H1 (cell line): ENCODE results near the gene ZNF484. TPM values are rescaled to one million over a fixed set of nuclear protein-coding genes. Genes with fewer than 3 reads are reported as not detected.
"Not testable (repeated sequence)": the region's sequence is repeated elsewhere in the genome, so short reads cannot be mapped to it uniquely, and the experiment has no call there.

Experiments
- CTCF ChIA-PET: fragments of 300-600 bp; sonication (Branson Sonifier 250); formaldehyde crosslinking; loops from one replicate; lab custom pipeline; 2021; ENCODE audit not compliant: partially characterized antibody; lab: Charles Lee
- POLR2A ChIA-PET: fragments of 300-600 bp; sonication (Branson Sonifier 250); formaldehyde crosslinking; loops from one replicate; lab custom pipeline; 2021; ENCODE audit warnings: inconsistent platforms; ENCODE audit not compliant: partially characterized antibody; lab: Charles Lee
- DNase-seq, 2 experiments: peaks; one replicate each; pipeline versions ENCODE4 v3.0.0 to v3.0.0-alpha.2; 2010 to 2022; ENCODE audit warnings: low spot score in 2 of 2, low read depth in 1 of 2, mixed read lengths in 1 of 2
- FAIRE-seq: peaks from 2 replicates; lab custom pipeline; 2011; peaks lifted over from hg19 to GRCh38; lab: Jason Lieb, UNC
- H2AFZ ChIP-seq: 2 replicates; pipeline ENCODE4 v1.8.1; 2012; ENCODE audit warnings: low read length, inconsistent platforms
- H2AK5ac ChIP-seq: 2 replicates; pipeline ENCODE4 v1.6.1; 2013; ENCODE audit warnings: low read depth, low read length
- H2BK120ac ChIP-seq: replicated peaks from 2 replicates; pipeline ENCODE3; 2013; ENCODE audit warnings: low read depth, low read length, inconsistent platforms
- H2BK12ac ChIP-seq: 2 replicates; pipeline ENCODE4 v1.6.1; 2013; ENCODE audit warnings: low read depth, low read length
- H2BK15ac ChIP-seq: 2 replicates; pipeline ENCODE4 v1.6.1; 2013; ENCODE audit warnings: low read length
- H2BK20ac ChIP-seq: 2 replicates; pipeline ENCODE4 v1.6.1; 2013; ENCODE audit warnings: low read length
- H2BK5ac ChIP-seq: 2 replicates; pipeline ENCODE4 v1.6.1; 2013; ENCODE audit warnings: low read depth, low read length
- H3K14ac ChIP-seq: 2 replicates; pipeline ENCODE4 v1.6.1; 2013; ENCODE audit warnings: inconsistent platforms; ENCODE audit not compliant: insufficient read length
- H3K18ac ChIP-seq: 2 replicates; pipeline ENCODE4 v1.6.1; 2013; ENCODE audit warnings: low read length; ENCODE audit errors: extremely low read depth
- H3K23ac ChIP-seq: 2 replicates; pipeline ENCODE4 v1.6.1; 2013; ENCODE audit warnings: inconsistent platforms; ENCODE audit not compliant: insufficient read length
- H3K23me2 ChIP-seq: 2 replicates; pipeline ENCODE4 v1.6.1; 2013; ENCODE audit warnings: low read depth, low read length
- H3K27ac ChIP-seq: 2 replicates; pipeline ENCODE4 v1.6.1; 2011; ENCODE audit warnings: low read depth, low read length, inconsistent platforms
- H3K27me3 ChIP-seq, 4 experiments: replicated peaks in 1 of 4; 1 replicate in 1 of 4; 2 replicates in 3 of 4; pipeline versions ENCODE4 v1.6.1 to v1.8.1; 2011 to 2013; ENCODE audit warnings: low read length in 3 of 4, mild to moderate bottlenecking in 3 of 4, inconsistent platforms in 2 of 4, mixed read lengths in 2 of 4, moderate library complexity in 1 of 4; ENCODE audit not compliant: control insufficient read depth in 3 of 4, insufficient read depth in 3 of 4; ENCODE audit errors: extremely low read depth in 1 of 4
- H3K36me3 ChIP-seq, 4 experiments: 2 replicates each; pipeline versions ENCODE4 v1.6.1 to v1.8.1; 2011 to 2013; ENCODE audit warnings: mild to moderate bottlenecking in 4 of 4, low read length in 3 of 4, moderate library complexity in 2 of 4, control low read depth in 1 of 4, inconsistent platforms in 1 of 4; ENCODE audit not compliant: insufficient read depth in 4 of 4, control insufficient read depth in 2 of 4
- H3K4ac ChIP-seq: replicated peaks from 2 replicates; pipeline ENCODE3; 2013; ENCODE audit warnings: low read length, low read depth, mixed read lengths, inconsistent platforms; ENCODE audit not compliant: insufficient read length
- H3K4me1 ChIP-seq, 4 experiments: replicated peaks in 1 of 4; 1 replicate in 1 of 4; 2 replicates in 3 of 4; pipeline versions ENCODE4 v1.6.1 to v1.8.1; 2011 to 2013; ENCODE audit warnings: low read length in 3 of 4, inconsistent platforms in 2 of 4, mixed read lengths in 1 of 4; ENCODE audit not compliant: insufficient read depth in 4 of 4, control insufficient read depth in 3 of 4
- H3K4me2 ChIP-seq, 2 experiments: 2 replicates each; pipeline versions ENCODE4 v1.6.1 to v1.8.1; 2011 to 2013; ENCODE audit warnings: low read depth in 2 of 2, low read length in 2 of 2, control low read depth in 1 of 2, inconsistent platforms in 1 of 2, mild to moderate bottlenecking in 1 of 2; ENCODE audit not compliant: insufficient read depth in 1 of 2
- H3K4me3 ChIP-seq, 4 experiments: fragments of 200-600, 300-600 bp in 1 of 4; sonication (generic), shearing (Covaris generic), sonication (Bioruptor Twin) in 1 of 4; 2 replicates each; pipeline versions ENCODE4 v1.5.1 to v1.8.1; 2011 to 2016; ENCODE audit warnings: low read length in 4 of 4, low read depth in 3 of 4, control low read depth in 2 of 4, inconsistent platforms in 2 of 4, mild to moderate bottlenecking in 2 of 4, mixed read lengths in 1 of 4, moderate library complexity in 1 of 4; ENCODE audit not compliant: insufficient read depth in 2 of 4; ENCODE audit errors: extremely low read depth in 1 of 4
- H3K56ac ChIP-seq: replicated peaks from 2 replicates; pipeline ENCODE3; 2013; ENCODE audit warnings: low read depth, mild to moderate bottlenecking, mixed read lengths, low read length, inconsistent platforms; ENCODE audit not compliant: insufficient read length
- H3K79me1 ChIP-seq: 2 replicates; pipeline ENCODE4 v1.6.1; 2013; ENCODE audit warnings: low read depth, low read length, control low read depth
- H3K79me2 ChIP-seq, 2 experiments: 2 replicates each; pipeline versions ENCODE4 v1.6.1 to v1.8.1; 2012 to 2013; ENCODE audit warnings: low read length in 2 of 2, mild to moderate bottlenecking in 2 of 2, inconsistent platforms in 1 of 2; ENCODE audit not compliant: insufficient read depth in 2 of 2, control insufficient read depth in 1 of 2
- H3K9ac ChIP-seq, 4 experiments: replicated peaks in 1 of 4; 1 replicate in 1 of 4; 2 replicates in 3 of 4; pipeline versions ENCODE4 v1.6.1 to v1.8.1; 2011 to 2013; ENCODE audit warnings: low read depth in 3 of 4, low read length in 3 of 4, control low read depth in 2 of 4, mild to moderate bottlenecking in 2 of 4, moderate library complexity in 2 of 4, inconsistent platforms in 1 of 4; ENCODE audit errors: extremely low read depth in 1 of 4
- H3K9me3 ChIP-seq, 2 experiments: 2 replicates each; pipeline versions ENCODE4 v1.6.1 to v1.8.1; 2012 to 2013; ENCODE audit warnings: mild to moderate bottlenecking in 2 of 2, moderate library complexity in 2 of 2, control low read depth in 1 of 2, inconsistent platforms in 1 of 2, low read depth in 1 of 2, low read length in 1 of 2, mixed read lengths in 1 of 2; ENCODE audit not compliant: insufficient read depth in 2 of 2
- H4K20me1 ChIP-seq, 2 experiments: replicated peaks in 1 of 2; 2 replicates each; pipeline versions ENCODE3 to v1.8.1; 2011 to 2013; ENCODE audit warnings: inconsistent platforms in 2 of 2, low read length in 2 of 2, mild to moderate bottlenecking in 1 of 2; ENCODE audit not compliant: insufficient read depth in 2 of 2, control insufficient read depth in 1 of 2
- H4K5ac ChIP-seq: 2 replicates; pipeline ENCODE4 v1.6.1; 2013; ENCODE audit warnings: low read length, low read depth, mixed read lengths, inconsistent platforms; ENCODE audit not compliant: insufficient read length
- H4K8ac ChIP-seq: 2 replicates; pipeline ENCODE4 v1.8.0; 2013; ENCODE audit warnings: mild to moderate bottlenecking, moderate library complexity, low read length, inconsistent platforms; ENCODE audit not compliant: insufficient read depth; ENCODE audit errors: extremely low read depth
- H4K91ac ChIP-seq: replicated peaks from 2 replicates; pipeline ENCODE3; 2013; ENCODE audit warnings: low read length, mixed read lengths, inconsistent platforms; ENCODE audit not compliant: insufficient read length
- CTBP2 ChIP-seq: IDR thresholded peaks from 2 replicates; pipeline ENCODE4 v1.7.0; 2011; ENCODE audit warnings: borderline replicate concordance, mild to moderate bottlenecking, moderate library complexity, mixed read lengths, low read length; ENCODE audit not compliant: insufficient read depth, insufficient read length
- GTF2F1 ChIP-seq: IDR thresholded peaks from 2 replicates; pipeline ENCODE4 v1.6.1; 2012; ENCODE audit warnings: low read depth, low read length, improper control_type of control experiment, borderline replicate concordance
- MAFK ChIP-seq: IDR thresholded peaks from 2 replicates; pipeline ENCODE4 v1.6.1; 2012; ENCODE audit warnings: low read depth, mild to moderate bottlenecking, improper control_type of control experiment, low read length
- MAX ChIP-seq: IDR thresholded peaks from 2 replicates; pipeline ENCODE4 v1.6.1; 2012; ENCODE audit warnings: inconsistent platforms
- RAD21 ChIP-seq, 2 experiments: IDR thresholded peaks in 1 of 2; conservative IDR thresholded peaks in 1 of 2; 2 replicates each; pipeline ENCODE4 v1.6.1; 2011; ENCODE audit warnings: low read depth in 2 of 2, low read length in 2 of 2, improper control_type of control experiment in 1 of 2, inconsistent platforms in 1 of 2, mild to moderate bottlenecking in 1 of 2, moderate library complexity in 1 of 2
- WGBS, 2 experiments: shearing (Covaris generic) in 1 of 2; methylation state at CpG; one replicate each; pipeline versions ENCODE4 v1.1.6 to v1.1.7; 2013 to 2015; ENCODE audit warnings: low lambda C conversion rate in 2 of 2, mixed read lengths in 2 of 2, inconsistent platforms in 1 of 2, low coverage in 1 of 2, missing lambda C conversion rate in 1 of 2; ENCODE audit not compliant: insufficient replicate concordance in 2 of 2, insufficient coverage in 1 of 2, insufficient read length in 1 of 2; ENCODE audit errors: extremely low coverage in 1 of 2, missing lambda C conversion rate in 1 of 2; 5-methylcytosine and 5-hydroxymethylcytosine counted together
- polyA plus RNA-seq, 7 experiments: library from polyadenylated mRNA; depleted of rRNA in 3 of 7; stranded (reverse) in 5 of 7; unstranded in 2 of 7; fragments of >200 nt in 5 of 7; fragments of 200-250 nt in 2 of 7; gene quantifications; 1 replicate in 5 of 7; 2 replicates in 1 of 7; 4 replicates in 1 of 7; pipeline versions ENCODE4 v1.2.1 to v1.2.3, GENCODE V29; 2011 to 2013; ENCODE audit warnings: missing spikeins in 2 of 7, mixed read lengths in 2 of 7
- total RNA-seq: library from RNA; stranded (reverse); fragmentation: NEBNext Ultra II Directional; extraction: Animal tissue kit (Norgen Biotek cat#: 25700); gene quantifications from 2 replicates; pipeline ENCODE4 v1.2.1, GENCODE V29; 2021

ZNF484 gene
- total and polyA plus RNA-seq, 2 of the 8 experiments (the other 6 are each of a cell fraction or from before 2014, with no cell fraction given) = 1.3 to 11.5 TPM

- TF ChIP-seq RAD21 (IDR thresholded peaks at IDR 0.05 in 1 of 2, conservative IDR thresholded peaks at IDR 0.05 in 1 of 2; ENCODE audit: low read depth in 2 of 2, low read length in 2 of 2) = no peak
- TF ChIP-seq MAFK = no peak
- TF ChIP-seq GTF2F1 = no peak
- TF ChIP-seq MAX = no peak
- no peak for TF ChIP-seq CTBP2
Observed at GRCh38 chr9:92894711-92895362, 17.0 kb upstream of the ZNF484 start (continued).

GRCh38 chr9:92893916-92894610 is 16.2 kb upstream of the ZNF484 start:
- FAIRE-seq, H3K9ac ChIP-seq, H4K20me1 ChIP-seq, H3K27me3 ChIP-seq, H3K9me3 ChIP-seq, H2BK5ac ChIP-seq, H3K4me2 ChIP-seq, H3K4me1 ChIP-seq, H2AFZ ChIP-seq, H2BK120ac ChIP-seq, H4K5ac ChIP-seq, H3K36me3 ChIP-seq, H3K18ac ChIP-seq, H2BK20ac ChIP-seq, H2AK5ac ChIP-seq, H3K23ac ChIP-seq, H3K27ac ChIP-seq, H4K8ac ChIP-seq, POLR2A ChIA-PET, H3K23me2 ChIP-seq, H4K91ac ChIP-seq, H3K79me2 ChIP-seq, H3K56ac ChIP-seq, H3K4me3 ChIP-seq, H3K14ac ChIP-seq, H2BK15ac ChIP-seq, DNase-seq, H3K4ac ChIP-seq, H2BK12ac ChIP-seq, H3K79me1 ChIP-seq: not testable (repeated sequence)
- CTCF ChIA-PET = interaction anchor here (0.5 to 0.8 kb wide), 2 partner anchors 13 to 439 kb away, joined by 3 read pairs; no protein-coding TSS in a partner anchor
- WGBS, 2 experiments = 91% methylated on average over 6 of the region's 6 CpGs; no CpG with 5 or more reads in 1 of the 2 experiments
